HL-60 (cell line): ENCODE results near the gene CLIC6.

Experiments used
- DNase-seq, 2 experiments: peaks; one replicate each; pipeline ENCODE4 v3.0.0-alpha.2; 2010 to 2020; ENCODE audit warnings: low read depth in 1 of 2, low spot score in 1 of 2
- H3K27ac ChIP-seq: fragments of 250-450 bp; sonication (Bioruptor Pico); replicated peaks from 2 replicates; pipeline ENCODE4 v1.5.1; 2020; ENCODE audit warnings: mild to moderate bottlenecking, moderate library complexity
- H3K27me3 ChIP-seq: fragments of 250-450 bp; sonication (Bioruptor Pico); 2 replicates; pipeline ENCODE4 v1.5.1; 2021; ENCODE audit warnings: mild to moderate bottlenecking, moderate library complexity; ENCODE audit not compliant: insufficient read depth, poor library complexity, severe bottlenecking
- H3K4me3 ChIP-seq: replicated peaks from 2 replicates; pipeline ENCODE4 v1.5.1; 2011; ENCODE audit warnings: mild to moderate bottlenecking, control low read depth, low read length; ENCODE audit not compliant: insufficient read depth
- CTCF ChIP-seq: IDR thresholded peaks from one replicate; pipeline ENCODE4 v1.5.1; 2011; ENCODE audit warnings: low read length, control low read depth, inconsistent platforms; ENCODE audit not compliant: insufficient read depth
- GABPA ChIP-seq: IDR thresholded peaks from 2 replicates; pipeline ENCODE4 v1.6.1; 2012; ENCODE audit warnings: low read depth
- POLR2AphosphoS5 ChIP-seq: IDR thresholded peaks from 2 replicates; pipeline ENCODE4 v1.6.1; 2012; ENCODE audit warnings: low read depth
- SPI1 ChIP-seq: IDR thresholded peaks from 2 replicates; pipeline ENCODE4 v1.6.1; 2012; ENCODE audit warnings: low read depth, mild to moderate bottlenecking, borderline replicate concordance
- TF ChIP-seq, protein P1 (sequence below): IDR thresholded peaks from 2 replicates; pipeline ENCODE4 v1.6.1; 2012; ENCODE audit warnings: low read depth; ENCODE audit not compliant: insufficient replicate concordance

CLIC6 gene

DNA sequence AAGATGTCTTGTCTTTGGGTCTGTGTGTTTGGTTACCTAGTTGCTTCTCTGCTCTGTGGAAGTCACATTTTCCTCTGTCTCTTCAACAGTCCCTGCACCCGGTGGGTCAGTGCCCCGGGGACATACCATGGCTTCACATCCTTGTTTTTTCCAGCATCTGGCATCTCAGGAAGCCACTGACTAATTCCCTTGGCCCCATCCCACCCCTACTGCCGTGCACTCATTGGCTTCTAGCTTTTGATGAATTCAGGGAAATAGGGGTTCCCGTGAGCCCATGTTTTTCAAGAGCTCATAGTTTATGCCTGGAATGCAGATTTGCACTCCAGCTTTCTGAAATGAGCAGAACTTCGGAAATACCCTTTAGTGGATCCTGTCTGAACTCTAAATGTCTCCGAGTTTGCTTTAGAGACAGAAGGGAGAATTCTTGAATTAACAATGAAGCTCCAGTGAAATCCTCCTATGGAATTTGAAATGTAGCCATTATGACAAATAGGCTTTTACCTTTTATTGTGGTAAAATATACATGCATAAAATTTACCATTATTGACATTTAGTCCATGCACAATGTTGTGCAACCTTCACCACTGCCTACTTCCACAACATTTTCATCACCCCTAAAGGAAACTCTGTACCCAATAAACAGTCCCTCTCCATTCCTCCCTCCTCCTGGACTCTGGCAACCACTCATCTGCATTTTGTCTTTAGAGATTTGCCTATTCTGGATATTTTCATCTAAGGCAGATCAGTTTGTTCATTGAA, 67.5 kb downstream of the CLIC6 start:
- H3K27ac ChIP-seq: no peak overlapping the region
- no peaks in the 10 kb centered on the region for H3K27me3 ChIP-seq
- no peak overlapping the region for H3K4me3 ChIP-seq
- no peak for TF ChIP-seq GABPA
- TF ChIP-seq SPI1: no peak
- TF ChIP-seq CTCF: no peak
- TF ChIP-seq, protein P1, sequence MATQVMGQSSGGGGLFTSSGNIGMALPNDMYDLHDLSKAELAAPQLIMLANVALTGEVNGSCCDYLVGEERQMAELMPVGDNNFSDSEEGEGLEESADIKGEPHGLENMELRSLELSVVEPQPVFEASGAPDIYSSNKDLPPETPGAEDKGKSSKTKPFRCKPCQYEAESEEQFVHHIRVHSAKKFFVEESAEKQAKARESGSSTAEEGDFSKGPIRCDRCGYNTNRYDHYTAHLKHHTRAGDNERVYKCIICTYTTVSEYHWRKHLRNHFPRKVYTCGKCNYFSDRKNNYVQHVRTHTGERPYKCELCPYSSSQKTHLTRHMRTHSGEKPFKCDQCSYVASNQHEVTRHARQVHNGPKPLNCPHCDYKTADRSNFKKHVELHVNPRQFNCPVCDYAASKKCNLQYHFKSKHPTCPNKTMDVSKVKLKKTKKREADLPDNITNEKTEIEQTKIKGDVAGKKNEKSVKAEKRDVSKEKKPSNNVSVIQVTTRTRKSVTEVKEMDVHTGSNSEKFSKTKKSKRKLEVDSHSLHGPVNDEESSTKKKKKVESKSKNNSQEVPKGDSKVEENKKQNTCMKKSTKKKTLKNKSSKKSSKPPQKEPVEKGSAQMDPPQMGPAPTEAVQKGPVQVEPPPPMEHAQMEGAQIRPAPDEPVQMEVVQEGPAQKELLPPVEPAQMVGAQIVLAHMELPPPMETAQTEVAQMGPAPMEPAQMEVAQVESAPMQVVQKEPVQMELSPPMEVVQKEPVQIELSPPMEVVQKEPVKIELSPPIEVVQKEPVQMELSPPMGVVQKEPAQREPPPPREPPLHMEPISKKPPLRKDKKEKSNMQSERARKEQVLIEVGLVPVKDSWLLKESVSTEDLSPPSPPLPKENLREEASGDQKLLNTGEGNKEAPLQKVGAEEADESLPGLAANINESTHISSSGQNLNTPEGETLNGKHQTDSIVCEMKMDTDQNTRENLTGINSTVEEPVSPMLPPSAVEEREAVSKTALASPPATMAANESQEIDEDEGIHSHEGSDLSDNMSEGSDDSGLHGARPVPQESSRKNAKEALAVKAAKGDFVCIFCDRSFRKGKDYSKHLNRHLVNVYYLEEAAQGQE: no peak
- no peak for TF ChIP-seq POLR2AphosphoS5
- no peak for DNase-seq

GRCh38 chr21:34737115-34737514, 68.3 kb downstream of the CLIC6 start:
- no peak overlapping the region for H3K27ac ChIP-seq
- TF ChIP-seq GABPA: no peak
- DNase-seq: no peak
- no peaks in the 10 kb centered on the region for H3K27me3 ChIP-seq
- no peak overlapping the region for H3K4me3 ChIP-seq

DNA sequence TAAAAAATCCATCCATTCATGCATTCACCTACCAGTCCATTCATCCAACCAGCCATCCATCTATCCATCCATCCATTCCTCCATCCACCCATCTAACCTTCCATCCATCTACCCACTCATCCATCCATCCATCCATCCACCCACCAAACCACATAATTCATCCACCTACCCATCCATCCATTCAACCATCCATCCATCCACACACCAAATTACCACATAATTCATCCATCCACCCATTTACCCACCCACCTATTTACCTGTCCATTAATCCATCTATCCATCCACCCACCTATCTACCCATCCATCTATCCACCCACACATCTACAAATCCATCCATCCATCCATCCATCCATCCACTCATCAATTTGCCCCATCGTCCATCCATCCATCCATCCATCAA, 71.4 kb downstream of the CLIC6 start:
- Histone ChIP-seq H3K27ac (no peak overlapping the region), H3K27me3 (no peaks in the 10 kb centered on the region), H3K4me3 (no peak overlapping the region)
- no peak for TF ChIP-seq GABPA
- no peak for TF ChIP-seq SPI1
- TF ChIP-seq POLR2AphosphoS5: no peak
- no peak for DNase-seq

GRCh38 chr21:34743285-34743684, 74.5 kb downstream of the CLIC6 start:
- no peak overlapping the region for H3K27ac ChIP-seq
- TF ChIP-seq POLR2AphosphoS5 (no peak), CTCF (no peak), GABPA (no peak), SPI1 (no peak)
- TF ChIP-seq, protein P1: no peak
- no peak for DNase-seq

GRCh38 chr21:34743831-34744230, 75.0 kb downstream of the CLIC6 start:
- TF ChIP-seq GABPA: no peak
- no peak for TF ChIP-seq CTCF
- TF ChIP-seq POLR2AphosphoS5: no peak
- TF ChIP-seq, protein P1: no peak
- TF ChIP-seq SPI1: no peak
- Histone ChIP-seq H3K27me3 (no peaks in the 10 kb centered on the region), H3K27ac (no peak overlapping the region), H3K4me3 (no peak overlapping the region)
- no peak for DNase-seq

More at GRCh38 chr21:34743285-34743684, 74.5 kb downstream of the CLIC6 start:
- Histone ChIP-seq H3K4me3 (no peak overlapping the region), H3K27me3 (no peaks in the 10 kb centered on the region)
